Measurements from ENCODE around the gene CWC22. TPM values are rescaled to one million over a fixed set of nuclear protein-coding genes. Genes with fewer than 3 reads are reported as not detected.
"Not testable (repeated sequence)": the region's sequence is repeated elsewhere in the genome, so short reads cannot be mapped to it uniquely, and the experiment has no call there.

The CWC22 gene
- total RNA-seq, 1 experiment from 2014 or later = 17.5 TPM

DNA sequence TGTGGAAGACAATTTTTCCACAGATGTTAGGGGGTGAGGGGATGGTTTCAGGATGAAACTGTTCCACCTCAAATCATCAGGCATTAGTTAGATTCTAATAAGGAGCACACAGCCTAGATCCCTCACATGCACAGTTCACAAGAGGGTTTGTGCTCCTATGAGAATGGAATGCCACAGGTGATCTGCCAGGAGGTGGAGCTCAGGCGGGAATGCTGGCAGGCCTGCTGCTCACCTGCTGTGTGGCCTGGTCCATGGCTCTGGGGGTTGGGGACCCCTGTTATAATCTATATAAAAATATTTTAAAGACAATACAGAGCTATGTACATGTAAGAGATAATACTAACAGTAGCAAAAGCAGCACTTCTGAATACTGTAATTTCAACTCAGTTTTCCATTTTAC lies 19.2 kb downstream of the CWC22 start:
- H3K4me3 ChIP-seq (ENCODE audit: insufficient read depth, low read depth, low read length) = no peak overlapping the region
- DNase-seq = peak; percentile 11
- H3K27me3 ChIP-seq (ENCODE audit: control insufficient read depth, insufficient read depth, low read length) = no peaks in the 10 kb centered on the region
- peaks cover 5% of the 10 kb centered on the region for H3K36me3 ChIP-seq (replicated peaks; ENCODE audit: control insufficient read depth, insufficient read depth, low read length)

DNA sequence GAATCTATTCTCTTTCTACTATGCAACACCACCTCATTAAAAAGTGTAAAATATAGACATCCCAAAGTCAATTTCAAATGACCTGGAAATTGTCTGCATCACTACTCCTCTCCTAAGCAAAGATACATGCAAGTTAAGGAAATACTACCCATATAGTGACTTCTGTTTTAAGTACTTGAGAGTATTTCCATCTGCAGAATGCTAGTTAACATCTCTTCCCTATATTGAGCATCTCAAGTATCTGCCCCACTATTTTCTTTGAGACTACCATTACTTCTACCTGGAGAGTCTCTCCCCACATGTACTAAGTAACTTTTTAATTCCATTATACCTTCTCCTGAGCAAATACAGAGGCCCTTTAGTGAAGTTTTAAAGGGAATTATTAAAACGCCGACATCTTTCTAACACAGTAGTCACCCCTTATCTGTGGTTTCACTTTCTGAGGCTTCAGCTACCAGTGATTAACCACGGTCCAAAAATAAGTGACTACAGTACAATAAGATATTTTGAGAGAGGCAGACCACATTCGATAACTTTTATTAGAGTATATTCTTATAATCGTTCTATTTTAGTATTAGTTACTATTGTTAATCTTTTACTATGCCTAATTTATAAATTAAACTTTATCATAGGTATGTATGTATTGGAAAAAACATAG lies 21.8 kb downstream of the CWC22 start:
- H3K36me3 ChIP-seq (replicated peaks; ENCODE audit: control insufficient read depth, insufficient read depth, low read length) = peaks cover 8% of the 10 kb centered on the region
- H3K4me3 ChIP-seq (ENCODE audit: insufficient read depth, low read depth, low read length) = no peak overlapping the region
- no peak for DNase-seq
- no peaks in the 10 kb centered on the region for H3K27me3 ChIP-seq (ENCODE audit: control insufficient read depth, insufficient read depth, low read length)

- Histone ChIP-seq H3K27me3 (ENCODE audit: control insufficient read depth, insufficient read depth, low read length) (no peaks in the 10 kb centered on the region), H3K36me3 (replicated peaks; ENCODE audit: control insufficient read depth, insufficient read depth, low read length) (peaks cover 8% of the 10 kb centered on the region), H3K4me3 (ENCODE audit: insufficient read depth, low read depth, low read length) (no peak overlapping the region)
- no peak for DNase-seq
Measured at GRCh38 chr2:179983250-179983932, 23.7 kb downstream of the CWC22 start.

- H3K36me3 ChIP-seq (replicated peaks; ENCODE audit: control insufficient read depth, insufficient read depth, low read length) = peaks cover 7% of the 10 kb centered on the region
- H3K27me3 ChIP-seq (ENCODE audit: control insufficient read depth, insufficient read depth, low read length) = no peaks in the 10 kb centered on the region
- H3K4me3 ChIP-seq (ENCODE audit: insufficient read depth, low read depth, low read length) = no peak overlapping the region
- no peak for DNase-seq
Measured at GRCh38 chr2:179981085-179981484, 26.0 kb downstream of the CWC22 start.

DNA sequence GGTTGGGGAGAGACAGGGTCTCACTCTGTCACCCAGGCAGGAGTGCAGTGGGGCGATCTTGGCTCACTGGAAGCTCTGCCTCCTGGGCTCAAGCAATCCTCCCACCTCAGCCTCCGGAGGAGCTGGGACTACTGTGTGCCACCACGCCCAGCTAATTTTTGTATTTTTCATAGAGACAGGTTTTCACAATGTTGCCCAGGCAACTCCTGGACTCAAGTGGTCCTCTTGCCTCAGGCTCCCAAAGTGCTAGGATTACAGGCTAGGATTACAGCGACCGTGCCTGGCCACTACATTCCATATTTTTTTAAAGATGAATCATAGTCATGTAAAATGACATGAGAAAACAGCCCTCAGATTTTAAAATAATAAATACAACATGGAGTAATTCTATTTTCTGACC lies 32.3 kb downstream of the CWC22 start:
- no peak for DNase-seq
- Histone ChIP-seq H3K36me3 (replicated peaks; ENCODE audit: control insufficient read depth, insufficient read depth, low read length) (peaks cover 5% of the 10 kb centered on the region), H3K27me3 (ENCODE audit: control insufficient read depth, insufficient read depth, low read length) (no peaks in the 10 kb centered on the region), H3K4me3 (ENCODE audit: insufficient read depth, low read depth, low read length) (no peak overlapping the region)

DNA sequence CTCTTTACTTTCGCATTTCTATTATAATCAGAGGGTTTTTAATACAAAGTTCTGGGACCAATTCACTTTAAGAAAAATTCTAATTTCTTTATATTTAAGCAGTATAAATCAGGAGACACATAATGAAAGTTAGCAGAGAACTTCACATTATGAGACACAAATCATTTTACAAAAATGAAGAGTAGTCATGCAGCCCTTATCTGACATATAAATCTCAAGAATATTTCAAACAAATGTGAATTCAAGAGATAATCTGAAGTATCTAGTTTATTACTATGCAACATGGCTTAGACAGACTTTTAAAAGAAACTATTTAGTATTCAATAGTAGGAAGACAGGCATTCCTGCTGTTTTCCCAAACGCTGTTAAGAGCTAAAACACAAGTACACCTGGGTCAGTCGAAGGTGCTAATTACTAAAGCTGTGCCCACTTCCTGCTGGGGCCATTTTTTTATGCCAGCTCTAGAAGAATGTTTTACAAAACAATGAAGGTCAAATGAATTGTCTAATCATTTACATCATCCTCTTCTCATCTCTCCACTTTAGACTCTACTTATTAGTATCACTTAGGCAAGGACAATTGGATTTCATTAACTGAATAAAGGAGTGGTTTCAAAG lies 40.2 kb downstream of the CWC22 start:
- Histone ChIP-seq H3K36me3 (replicated peaks; ENCODE audit: control insufficient read depth, insufficient read depth, low read length) (peaks cover 3% of the 10 kb centered on the region), H3K27me3 (ENCODE audit: control insufficient read depth, insufficient read depth, low read length) (no peaks in the 10 kb centered on the region), H3K4me3 (ENCODE audit: insufficient read depth, low read depth, low read length) (no peak overlapping the region)
- DNase-seq = no peak

DNA sequence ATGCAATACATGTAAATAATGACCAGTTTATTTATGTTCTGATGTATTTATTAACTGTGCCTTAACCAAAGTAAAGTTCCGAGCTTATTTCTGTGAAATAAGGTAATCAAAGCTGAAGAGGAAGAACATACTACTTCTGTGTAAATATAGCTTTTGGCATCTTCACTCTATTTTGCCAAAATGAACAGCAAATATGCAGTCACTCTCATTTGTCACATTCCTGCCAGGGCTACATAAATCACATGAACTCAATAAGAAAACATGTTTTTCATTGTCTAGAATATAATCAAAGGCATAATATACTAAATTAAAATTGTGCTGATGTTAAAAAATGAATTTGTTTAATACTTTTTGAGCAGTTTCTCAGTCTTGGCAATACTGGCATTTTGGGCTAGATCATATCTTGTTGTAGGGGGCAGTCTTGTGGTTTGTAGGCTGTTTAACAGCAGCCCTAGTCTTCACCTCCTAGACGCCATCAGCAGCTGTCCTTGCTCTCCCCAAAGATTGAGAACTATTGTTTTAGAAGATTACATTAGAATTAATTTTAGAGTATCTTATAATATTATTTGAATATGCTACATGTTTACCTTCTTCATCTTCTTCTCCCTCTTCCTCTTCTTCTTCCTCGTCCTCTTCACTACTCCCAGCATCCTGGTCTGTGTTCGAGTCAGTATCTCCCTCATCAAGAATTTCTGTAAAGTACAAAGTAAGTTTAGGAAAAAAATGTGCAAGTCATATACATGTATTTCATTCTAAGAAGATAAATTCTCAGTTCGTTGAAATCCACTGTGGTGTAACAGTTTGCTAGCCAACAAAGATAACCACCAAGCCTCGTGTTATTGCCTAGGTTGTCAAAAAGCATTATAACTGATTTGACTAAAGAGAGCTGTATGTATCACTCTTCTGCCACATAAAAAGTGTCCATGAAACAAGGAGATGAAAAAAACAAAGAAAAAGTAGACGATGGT lies 41.5 kb downstream of the CWC22 start:
- H3K36me3 ChIP-seq (replicated peaks; ENCODE audit: control insufficient read depth, insufficient read depth, low read length) = peaks cover 2% of the 10 kb centered on the region
- no peak overlapping the region for H3K4me3 ChIP-seq (ENCODE audit: insufficient read depth, low read depth, low read length)
- no peaks in the 10 kb centered on the region for H3K27me3 ChIP-seq (ENCODE audit: control insufficient read depth, insufficient read depth, low read length)
- DNase-seq = no peak

GRCh38 chr2:179963626-179964025 lies 43.5 kb downstream of the CWC22 start:
- DNase-seq = no peak
- H3K36me3 ChIP-seq (replicated peaks; ENCODE audit: control insufficient read depth, insufficient read depth, low read length) = peaks cover 2% of the 10 kb centered on the region
- H3K27me3 ChIP-seq (ENCODE audit: control insufficient read depth, insufficient read depth, low read length) = no peaks in the 10 kb centered on the region

GRCh38 chr2:179958251-179958650 lies 48.8 kb downstream of the CWC22 start:
- not testable (repeated sequence) for H3K36me3 ChIP-seq (replicated peaks; ENCODE audit: control insufficient read depth, insufficient read depth, low read length); H3K4me3 ChIP-seq (ENCODE audit: insufficient read depth, low read depth, low read length); H3K27me3 ChIP-seq (ENCODE audit: control insufficient read depth, insufficient read depth, low read length); DNase-seq

More at GRCh38 chr2:179963626-179964025, 43.5 kb downstream of the CWC22 start:
- no peak overlapping the region for H3K4me3 ChIP-seq (ENCODE audit: insufficient read depth, low read depth, low read length)

DNA sequence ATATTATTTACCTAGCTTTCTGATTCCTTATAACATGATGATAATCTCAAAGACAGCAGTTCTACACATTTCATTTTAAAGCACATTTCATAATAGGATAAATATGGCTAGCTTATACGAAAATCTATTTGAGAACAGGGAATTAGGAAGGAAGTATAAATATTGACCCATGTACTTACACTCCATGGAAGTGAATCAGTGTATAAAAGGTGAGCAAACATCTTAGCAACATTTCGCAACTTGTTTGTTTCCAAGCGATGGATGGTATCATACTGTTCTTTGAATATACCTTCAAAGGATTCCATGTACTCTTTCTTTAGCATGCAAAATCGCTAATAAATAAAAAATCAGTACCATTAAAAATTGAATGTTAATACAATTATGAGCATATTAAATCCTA lies 53.1 kb downstream of the CWC22 start:
- Histone ChIP-seq H3K36me3 (replicated peaks; ENCODE audit: control insufficient read depth, insufficient read depth, low read length) (peaks cover 9% of the 10 kb centered on the region), H3K27me3 (ENCODE audit: control insufficient read depth, insufficient read depth, low read length) (no peaks in the 10 kb centered on the region), H3K4me3 (ENCODE audit: insufficient read depth, low read depth, low read length) (no peak overlapping the region)
- DNase-seq = no peak

GRCh38 chr2:179953359-179953758 lies 53.7 kb downstream of the CWC22 start:
- H3K36me3 ChIP-seq (replicated peaks; ENCODE audit: control insufficient read depth, insufficient read depth, low read length) = peaks cover 11% of the 10 kb centered on the region
- no peaks in the 10 kb centered on the region for H3K27me3 ChIP-seq (ENCODE audit: control insufficient read depth, insufficient read depth, low read length)
- H3K4me3 ChIP-seq (ENCODE audit: insufficient read depth, low read depth, low read length) = no peak overlapping the region
- DNase-seq = no peak

DNA sequence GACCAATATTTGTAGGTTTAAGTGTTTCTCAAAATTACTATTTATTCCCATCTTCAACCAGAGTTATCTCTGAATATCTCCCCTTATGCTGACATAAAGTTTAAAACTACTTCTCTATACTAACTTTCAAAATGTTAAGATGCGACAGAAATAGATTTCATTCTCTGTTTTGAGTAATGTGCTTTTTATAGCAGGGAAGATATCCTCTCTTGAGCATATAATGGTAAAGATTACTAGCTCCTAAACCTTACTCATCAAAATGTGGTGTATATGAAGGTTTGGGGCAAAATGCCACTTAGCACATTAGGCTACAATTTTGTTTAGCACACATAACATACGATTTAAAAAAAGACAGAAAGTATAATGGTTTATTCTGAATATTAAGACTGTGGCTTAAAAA lies 54.4 kb downstream of the CWC22 start:
- H3K4me3 ChIP-seq (ENCODE audit: insufficient read depth, low read depth, low read length) = no peak overlapping the region
- no peaks in the 10 kb centered on the region for H3K27me3 ChIP-seq (ENCODE audit: control insufficient read depth, insufficient read depth, low read length)
- H3K36me3 ChIP-seq (replicated peaks; ENCODE audit: control insufficient read depth, insufficient read depth, low read length) = peaks cover 11% of the 10 kb centered on the region
- no peak for DNase-seq

- no peak overlapping the region for H3K4me3 ChIP-seq (ENCODE audit: insufficient read depth, low read depth, low read length)
- H3K36me3 ChIP-seq (replicated peaks; ENCODE audit: control insufficient read depth, insufficient read depth, low read length) = peaks cover 11% of the 10 kb centered on the region
- H3K27me3 ChIP-seq (ENCODE audit: control insufficient read depth, insufficient read depth, low read length) = no peaks in the 10 kb centered on the region
- no peak for DNase-seq
Measured at GRCh38 chr2:179951680-179952079, 55.4 kb downstream of the CWC22 start.

GRCh38 chr2:179950391-179950790 lies 56.7 kb downstream of the CWC22 start:
- Histone ChIP-seq H3K36me3 (replicated peaks; ENCODE audit: control insufficient read depth, insufficient read depth, low read length) (peaks cover 11% of the 10 kb centered on the region), H3K4me3 (ENCODE audit: insufficient read depth, low read depth, low read length) (no peak overlapping the region), H3K27me3 (ENCODE audit: control insufficient read depth, insufficient read depth, low read length) (no peaks in the 10 kb centered on the region)
- no peak for DNase-seq
